Cardiac muscle cell (in vitro differentiated cells and primary cell): ENCODE data around the gene MAPK8. TPM values are rescaled to one million over a fixed set of nuclear protein-coding genes. Genes with fewer than 3 reads are reported as not detected.

Source experiments
- DNase-seq, 2 donors: peaks; one replicate each; pipeline versions ENCODE4 v3.0.0 to v3.0.0-alpha.2; 2010 to 2017; ENCODE audit warnings: low read depth in 1 of 2, low spot score in 1 of 2
- H3K27ac ChIP-seq: fragments of 200-600 bp; sonication (generic); 2 replicates; pipeline ENCODE4 v1.5.1; 2016
- H3K27me3 ChIP-seq: fragments of 200-600 bp; sonication (generic); 2 replicates; pipeline ENCODE4 v1.6.0; 2016; ENCODE audit warnings: control low read depth
- H3K36me3 ChIP-seq: fragments of 200-600 bp; sonication (generic); 2 replicates; pipeline ENCODE4 v1.5.1; 2016; ENCODE audit warnings: control low read depth
- H3K4me1 ChIP-seq: fragments of 200-600 bp; sonication (generic); 2 replicates; pipeline ENCODE4 v1.8.1; 2017; ENCODE audit warnings: low read depth, mild to moderate bottlenecking, mixed run types
- H3K4me3 ChIP-seq: fragments of 200-600 bp; sonication (generic); 2 replicates; pipeline ENCODE4 v1.5.1; 2016; ENCODE audit warnings: mild to moderate bottlenecking
- H3K9me3 ChIP-seq: fragments of 200-600 bp; sonication (generic); 2 replicates; pipeline ENCODE4 v1.5.1; 2017; ENCODE audit warnings: low read depth, mild to moderate bottlenecking, control low read depth
- polyA plus RNA-seq: library from polyadenylated mRNA; unstranded; fragments of >200 nt; fragmentation: Nextera tagmentation; extraction: Ambion mirVana; gene quantifications from 2 replicates; pipeline ENCODE4 v1.2.1, GENCODE V29; 2016
- total RNA-seq: library from RNA; depleted of rRNA; stranded (reverse); fragments of >200 nt; gene quantifications from 2 replicates; pipeline ENCODE4 v1.2.3, GENCODE V29; 2016
- TF ChIP-seq, protein P1 (sequence below): IDR thresholded peaks from 2 replicates; pipeline ENCODE4 v1.5.1; 2012; ENCODE audit warnings: low read depth, mild to moderate bottlenecking, low read length

Gene MAPK8
- total and polyA plus RNA-seq, 2 experiments from 2014 or later: 15.4 to 40.8 TPM

DNA sequence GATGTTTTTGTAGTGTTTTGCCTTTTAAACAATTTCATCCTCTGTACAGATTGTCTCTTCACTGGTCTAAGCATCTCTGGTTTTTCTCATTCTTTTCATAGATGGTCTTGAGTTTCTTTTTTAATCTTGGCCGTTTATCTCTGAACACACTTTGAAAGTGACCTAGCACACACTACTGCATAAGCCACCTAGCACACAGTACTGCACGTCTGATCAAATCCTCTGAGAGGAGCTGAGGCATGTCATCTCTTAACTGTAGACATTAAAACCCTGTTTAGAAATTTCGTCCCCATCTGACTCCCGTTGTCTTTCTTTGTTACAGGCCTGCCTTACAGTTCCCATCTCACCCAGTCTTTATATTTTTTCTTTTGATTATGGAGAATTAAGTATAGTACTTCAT, 100.2 kb downstream of the MAPK8 start:
- TF ChIP-seq, protein P1, sequence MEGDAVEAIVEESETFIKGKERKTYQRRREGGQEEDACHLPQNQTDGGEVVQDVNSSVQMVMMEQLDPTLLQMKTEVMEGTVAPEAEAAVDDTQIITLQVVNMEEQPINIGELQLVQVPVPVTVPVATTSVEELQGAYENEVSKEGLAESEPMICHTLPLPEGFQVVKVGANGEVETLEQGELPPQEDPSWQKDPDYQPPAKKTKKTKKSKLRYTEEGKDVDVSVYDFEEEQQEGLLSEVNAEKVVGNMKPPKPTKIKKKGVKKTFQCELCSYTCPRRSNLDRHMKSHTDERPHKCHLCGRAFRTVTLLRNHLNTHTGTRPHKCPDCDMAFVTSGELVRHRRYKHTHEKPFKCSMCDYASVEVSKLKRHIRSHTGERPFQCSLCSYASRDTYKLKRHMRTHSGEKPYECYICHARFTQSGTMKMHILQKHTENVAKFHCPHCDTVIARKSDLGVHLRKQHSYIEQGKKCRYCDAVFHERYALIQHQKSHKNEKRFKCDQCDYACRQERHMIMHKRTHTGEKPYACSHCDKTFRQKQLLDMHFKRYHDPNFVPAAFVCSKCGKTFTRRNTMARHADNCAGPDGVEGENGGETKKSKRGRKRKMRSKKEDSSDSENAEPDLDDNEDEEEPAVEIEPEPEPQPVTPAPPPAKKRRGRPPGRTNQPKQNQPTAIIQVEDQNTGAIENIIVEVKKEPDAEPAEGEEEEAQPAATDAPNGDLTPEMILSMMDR: no peak
- Histone ChIP-seq H3K9me3 (no peaks in the 10 kb centered on the region), H3K4me1 (no peaks in the 10 kb centered on the region), H3K27me3 (no peaks in the 10 kb centered on the region), H3K27ac (no peak overlapping the region), H3K4me3 (no peak overlapping the region), H3K36me3 (peaks cover 7% of the 10 kb centered on the region)
- no peak for DNase-seq

DNA sequence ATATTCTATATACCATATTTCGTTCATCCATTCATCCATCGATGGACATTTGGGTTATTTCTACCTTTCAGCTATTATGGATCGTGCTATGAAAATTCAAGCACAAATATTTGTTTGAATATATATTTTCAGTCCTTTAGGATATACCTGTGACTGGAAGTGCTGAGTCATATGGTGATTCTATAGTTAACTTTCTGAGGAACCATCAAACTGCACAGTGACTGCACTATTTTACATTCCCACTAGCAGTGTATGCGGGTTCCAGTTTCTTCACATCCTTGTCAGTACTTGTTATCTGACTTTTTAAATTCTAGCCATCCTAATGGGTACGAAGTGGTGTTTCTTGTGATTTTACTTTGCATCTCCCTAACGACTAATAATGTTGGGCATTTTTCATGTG, 104.0 kb downstream of the MAPK8 start:
- Histone ChIP-seq H3K4me3 (no peak overlapping the region), H3K27me3 (no peaks in the 10 kb centered on the region), H3K27ac (no peak overlapping the region), H3K9me3 (no peaks in the 10 kb centered on the region), H3K4me1 (no peaks in the 10 kb centered on the region), H3K36me3 (peaks cover 7% of the 10 kb centered on the region)
- no peak for DNase-seq
- TF ChIP-seq, protein P1: no peak

DNA sequence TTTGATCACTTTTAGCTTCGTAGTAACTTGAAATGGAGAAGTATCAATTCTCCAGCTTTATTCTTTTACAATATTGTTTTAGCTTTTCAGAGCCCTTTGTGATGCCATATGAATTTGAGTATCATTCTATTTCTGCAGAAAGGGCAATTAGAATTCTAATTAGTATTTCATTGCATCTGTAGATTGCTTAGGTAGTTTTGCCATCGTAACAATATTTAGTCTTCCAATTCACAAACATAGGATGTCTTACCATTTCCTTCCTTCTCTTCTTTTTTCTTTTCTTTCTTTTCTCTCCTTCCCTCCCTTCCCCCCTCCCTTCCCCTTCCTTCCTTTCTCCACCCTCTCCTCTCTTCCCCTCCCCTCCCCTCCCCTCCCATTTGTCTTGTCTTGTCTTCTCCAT, 105.0 kb downstream of the MAPK8 start:
- no peak for DNase-seq
- Histone ChIP-seq H3K36me3 (peaks cover 7% of the 10 kb centered on the region), H3K27me3 (no peaks in the 10 kb centered on the region), H3K4me1 (no peaks in the 10 kb centered on the region), H3K4me3 (no peak overlapping the region), H3K9me3 (no peaks in the 10 kb centered on the region), H3K27ac (no peak overlapping the region)
- TF ChIP-seq, protein P1: no peak

DNA sequence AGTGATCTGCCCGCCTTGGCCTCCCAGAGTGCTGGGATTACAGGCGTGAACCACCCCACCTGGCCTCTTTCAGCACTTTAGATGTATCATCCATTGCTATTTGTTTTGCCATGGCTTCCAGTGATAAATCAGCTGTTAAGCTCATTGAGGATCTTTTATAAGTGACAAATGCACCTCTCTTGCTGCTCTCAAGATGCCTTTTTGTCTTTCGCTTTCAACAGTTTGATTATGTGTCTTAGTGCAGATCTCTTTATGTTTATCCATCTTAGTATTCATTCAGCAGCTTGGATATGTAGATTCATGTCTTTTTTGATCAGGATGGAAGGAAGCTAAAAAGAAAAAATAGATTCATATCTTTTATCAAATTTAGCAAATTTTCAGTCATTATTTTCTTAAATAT, 105.6 kb downstream of the MAPK8 start:
- H3K27me3 ChIP-seq: no peaks in the 10 kb centered on the region
- no peaks in the 10 kb centered on the region for H3K9me3 ChIP-seq
- peaks cover 7% of the 10 kb centered on the region for H3K36me3 ChIP-seq
- no peaks in the 10 kb centered on the region for H3K4me1 ChIP-seq
- TF ChIP-seq, protein P1: no peak
- DNase-seq: no peak
- no peak overlapping the region for H3K27ac ChIP-seq
- no peak overlapping the region for H3K4me3 ChIP-seq

DNA sequence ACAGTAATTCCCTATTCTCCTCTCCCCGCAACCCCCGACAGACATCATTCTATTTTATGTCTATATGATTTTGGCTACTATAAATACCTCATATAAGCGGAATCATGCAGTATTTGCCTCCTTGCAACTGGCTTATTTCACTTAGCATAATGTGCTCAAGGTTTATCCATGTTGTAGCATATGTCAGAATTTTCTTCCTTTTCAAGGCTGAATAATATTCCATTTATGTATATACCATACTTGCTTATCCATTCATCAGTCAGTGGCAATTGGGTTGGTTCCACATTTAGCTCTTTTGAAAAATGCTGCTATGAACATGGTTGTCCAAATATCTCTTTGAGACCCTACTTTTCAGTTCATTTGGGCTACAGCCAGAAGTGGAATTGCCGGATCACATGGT, 106.5 kb downstream of the MAPK8 start:
- Histone ChIP-seq H3K27me3 (no peaks in the 10 kb centered on the region), H3K4me3 (no peak overlapping the region), H3K36me3 (peaks cover 7% of the 10 kb centered on the region), H3K27ac (no peak overlapping the region), H3K4me1 (no peaks in the 10 kb centered on the region), H3K9me3 (no peaks in the 10 kb centered on the region)
- no peak for DNase-seq
- TF ChIP-seq, protein P1: no peak

DNA sequence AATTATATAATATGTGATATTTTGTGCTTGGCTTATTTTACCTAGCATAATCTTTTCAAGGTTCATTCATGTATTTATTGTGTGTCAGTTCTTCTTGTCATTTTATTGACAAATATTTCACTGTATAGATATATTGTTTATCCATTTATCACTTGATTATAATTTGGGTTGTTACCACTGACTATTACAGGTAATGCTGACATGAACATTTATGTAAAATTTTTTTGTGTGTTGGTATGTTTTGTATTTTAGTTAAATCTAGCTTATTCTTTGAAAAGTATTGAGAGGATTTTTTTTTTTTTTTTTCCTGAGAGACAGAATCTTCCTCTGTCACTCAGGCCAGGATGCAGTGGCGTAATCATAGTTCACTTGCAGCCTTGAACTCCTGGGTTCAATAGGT, 107.7 kb downstream of the MAPK8 start:
- Histone ChIP-seq H3K27me3 (no peaks in the 10 kb centered on the region), H3K27ac (no peak overlapping the region)
- no peak for DNase-seq

More for the DNA sequence above, 107.7 kb downstream of the MAPK8 start:
- Histone ChIP-seq H3K36me3 (peaks cover 10% of the 10 kb centered on the region), H3K4me3 (no peak overlapping the region), H3K9me3 (no peaks in the 10 kb centered on the region), H3K4me1 (no peaks in the 10 kb centered on the region)
- TF ChIP-seq, protein P1: no peak
